ENCODE measurements around the gene OR6K3.

The OR6K3 gene

GRCh38 chr1:158687037-158687436 is 33.5 kb downstream of the OR6K3 start:
- no peak for DNase-seq (ENCODE audit: low read depth)

- DNase-seq (ENCODE audit: low read depth): no peak
Measured at GRCh38 chr1:158686111-158687009, 34.2 kb downstream of the OR6K3 start, which contains the start of gene SPTA1. Gene SPTA1, minus strand, starts transcription at chr1:158686715. Its CDS starts 198 bp downstream, at chr1:158686517.

GRCh38 chr1:158685085-158685484 is 35.4 kb downstream of the OR6K3 start:
- no peak for DNase-seq (ENCODE audit: low read depth)

- no peak for DNase-seq (ENCODE audit: low read depth)
Measured at GRCh38 chr1:158681606-158682005, 38.9 kb downstream of the OR6K3 start.

- DNase-seq (ENCODE audit: low read depth): no peak
Measured at GRCh38 chr1:158679289-158679688, 41.2 kb downstream of the OR6K3 start.

- no peak for DNase-seq (ENCODE audit: low read depth)
Measured at GRCh38 chr1:158675563-158676323, 44.8 kb downstream of the OR6K3 start.

- DNase-seq (ENCODE audit: low read depth): no peak
Measured at GRCh38 chr1:158674302-158674701, 46.2 kb downstream of the OR6K3 start.
